NCI-H446 treated with DMSO at 0.1 percent for 48 hours (cell line): Measurements from ENCODE around the gene S100A2.

Experiments used
- DNase-seq: peaks from one replicate; lab custom pipeline; 2025; lab: John Stamatoyannopoulos, UW

The S100A2 gene

DNA sequence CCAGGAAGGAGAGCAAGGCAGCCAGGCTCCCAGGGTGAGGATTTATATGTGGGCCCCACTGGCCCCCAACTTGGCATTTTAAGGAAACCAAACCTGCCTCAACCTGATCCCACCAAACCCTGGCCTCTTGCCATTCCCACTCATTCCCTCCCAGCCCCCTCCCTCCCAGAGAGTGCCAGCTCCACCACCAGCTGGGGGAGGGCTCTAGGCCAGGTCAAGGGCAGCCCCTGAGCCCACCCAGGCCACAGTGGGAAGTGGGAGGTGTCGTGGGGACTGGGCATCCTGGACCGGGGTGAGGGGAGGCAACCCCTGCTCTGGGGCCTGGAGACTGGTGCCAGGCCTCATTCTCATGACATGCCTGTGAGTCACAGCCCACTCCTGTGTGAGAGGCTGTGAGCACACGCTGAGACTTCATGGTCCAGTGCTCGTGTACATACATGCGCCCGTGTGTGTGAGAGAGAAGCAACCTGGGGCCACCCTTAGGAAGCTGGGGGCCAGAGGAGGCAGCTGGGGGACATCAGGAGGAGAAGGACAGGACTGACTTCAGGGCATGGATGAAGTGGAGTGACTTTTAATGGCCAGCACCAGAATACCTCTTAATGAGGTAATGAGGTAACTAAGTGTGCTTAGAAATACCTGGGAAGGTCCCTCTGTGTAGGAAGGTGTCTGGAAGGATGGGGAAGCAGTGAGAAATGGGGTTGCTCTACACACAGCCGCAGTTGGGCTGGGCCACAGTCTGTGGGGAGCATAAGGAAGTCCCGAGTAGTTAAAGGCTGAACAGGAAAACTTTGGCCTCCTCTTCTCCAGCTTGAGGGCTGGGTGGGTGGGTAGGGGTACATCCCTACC is at the start of gene S100A2:
Gene S100A2 (minus strand): TSS at position 316 of the 846 bp plus-strand sequence. CDS start 1,967 bp downstream, outside the sequence.
- peak; percentile 93 for DNase-seq

GRCh38 chr1:153615406-153615805 is 49.8 kb upstream of the S100A2 start:
- DNase-seq = no peak

DNA sequence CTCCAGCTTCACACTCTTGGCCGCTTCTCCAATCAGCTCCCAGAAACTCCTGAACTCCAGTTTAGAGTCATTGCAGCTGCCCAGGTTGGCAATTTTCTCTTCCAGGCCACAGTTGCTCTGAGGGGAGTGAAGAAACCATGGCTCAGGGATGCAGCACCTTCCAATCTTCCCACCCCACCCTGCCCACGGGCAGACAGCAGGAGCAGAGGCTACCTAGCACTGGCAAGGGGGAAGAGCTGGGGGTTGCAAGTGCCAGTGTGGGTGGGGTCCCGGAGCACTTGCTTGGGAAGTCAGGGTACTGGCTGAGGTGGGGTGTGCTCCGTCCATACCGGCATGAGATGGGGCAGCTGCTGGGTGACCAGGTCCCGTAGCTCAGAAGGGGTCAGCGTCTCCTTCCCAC is 49.3 kb upstream of the S100A2 start:
- DNase-seq = no peak

- DNase-seq = no peak
Observed at GRCh38 chr1:153614189-153614900, 48.7 kb upstream of the S100A2 start.

- no peak for DNase-seq
Observed at GRCh38 chr1:153613406-153613805, 47.8 kb upstream of the S100A2 start.

DNA sequence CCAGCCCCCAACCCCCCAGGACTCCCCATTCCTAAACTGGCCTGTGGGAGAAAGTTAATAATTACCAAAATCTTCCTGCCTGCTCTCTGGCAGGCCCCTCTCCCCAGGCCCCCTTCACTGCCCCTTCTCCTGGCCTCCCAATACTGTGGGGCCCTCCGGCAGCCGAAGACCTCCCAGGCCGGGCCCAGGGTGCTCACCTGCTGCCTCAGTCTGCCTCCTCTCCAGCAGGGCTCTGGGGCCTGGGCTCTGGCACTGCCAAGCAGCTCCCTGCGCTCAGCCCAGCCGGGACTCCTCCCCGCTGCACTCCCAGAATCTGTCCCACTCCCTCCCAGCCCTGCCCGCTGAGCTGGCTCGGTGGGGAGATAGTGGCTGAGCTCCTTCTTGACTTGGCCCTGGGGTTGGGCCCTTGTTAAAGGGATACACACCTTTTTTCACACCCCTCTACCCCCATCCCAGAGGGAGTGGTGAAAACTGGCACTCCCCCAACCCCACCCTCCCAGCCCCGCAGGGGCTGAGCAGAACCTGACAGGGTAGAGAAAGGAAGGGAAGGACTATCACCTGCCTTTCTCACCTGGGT is 47.2 kb upstream of the S100A2 start, which contains the start of gene S100A16:
Gene S100A16 (minus strand): TSS at position 383 of the 577 bp plus-strand sequence. CDS start 4,986 bp downstream, outside the sequence.
- DNase-seq = peak; percentile 55

DNA sequence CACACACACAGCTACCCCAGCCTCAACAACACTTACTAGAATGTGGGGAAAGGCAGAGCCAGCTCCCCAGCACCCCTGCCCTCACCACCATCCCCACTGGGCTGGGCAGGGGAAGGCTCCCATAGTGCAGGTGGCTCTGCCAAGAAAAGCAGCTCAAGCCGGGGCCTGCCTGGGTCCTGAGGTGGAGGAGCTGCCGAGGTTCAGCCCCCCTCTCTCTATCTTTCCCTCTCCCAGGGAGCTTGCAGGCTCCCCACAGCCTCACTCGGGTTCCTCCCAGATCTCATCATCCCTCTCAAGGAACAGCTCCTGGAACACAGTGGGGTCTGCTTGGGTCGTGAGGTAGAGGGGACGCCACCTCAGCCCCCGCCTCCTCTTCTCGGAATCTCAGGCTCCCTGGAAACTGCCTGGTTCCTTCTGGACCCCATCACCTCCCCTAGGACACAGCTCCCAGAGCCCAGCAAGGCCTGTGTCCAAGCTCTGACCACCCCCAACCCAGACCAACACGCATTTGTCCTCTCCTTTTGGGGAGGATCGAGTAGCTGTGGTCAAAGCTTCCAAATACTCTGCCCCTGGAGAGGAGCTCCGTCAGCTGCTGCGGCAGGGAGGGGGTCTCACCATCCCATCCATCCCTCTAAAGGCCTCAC is 46.6 kb upstream of the S100A2 start:
- DNase-seq = no peak

DNA sequence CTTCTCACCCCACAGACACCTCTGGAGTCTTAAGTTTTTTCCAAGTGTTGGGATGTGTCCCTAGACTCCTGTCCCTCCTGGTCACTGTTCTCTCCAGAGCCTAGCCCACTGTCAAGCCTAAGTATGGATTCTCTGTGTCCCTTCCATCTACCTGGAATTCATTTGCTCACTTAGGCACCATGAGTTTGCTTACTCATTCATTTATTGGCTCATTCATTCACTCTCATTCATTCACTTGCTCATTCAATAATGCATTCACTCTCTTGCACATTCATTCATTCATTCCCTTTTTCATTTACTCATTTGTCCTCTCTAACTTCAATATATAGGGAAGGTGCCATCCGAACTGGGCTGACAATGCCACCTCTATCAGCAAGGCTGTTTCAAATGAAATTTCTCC is 45.7 kb upstream of the S100A2 start:
- DNase-seq = no peak

- DNase-seq = no peak
Observed at GRCh38 chr1:153610811-153611301, 45.2 kb upstream of the S100A2 start.

GRCh38 chr1:153610334-153610733 is 44.7 kb upstream of the S100A2 start:
- no peak for DNase-seq

- no peak for DNase-seq
Observed at GRCh38 chr1:153609585-153609907, 43.9 kb upstream of the S100A2 start.

- DNase-seq = no peak
Observed at GRCh38 chr1:153608742-153609584, 43.3 kb upstream of the S100A2 start.

GRCh38 chr1:153608089-153608682 is 42.5 kb upstream of the S100A2 start:
- no peak for DNase-seq

DNA sequence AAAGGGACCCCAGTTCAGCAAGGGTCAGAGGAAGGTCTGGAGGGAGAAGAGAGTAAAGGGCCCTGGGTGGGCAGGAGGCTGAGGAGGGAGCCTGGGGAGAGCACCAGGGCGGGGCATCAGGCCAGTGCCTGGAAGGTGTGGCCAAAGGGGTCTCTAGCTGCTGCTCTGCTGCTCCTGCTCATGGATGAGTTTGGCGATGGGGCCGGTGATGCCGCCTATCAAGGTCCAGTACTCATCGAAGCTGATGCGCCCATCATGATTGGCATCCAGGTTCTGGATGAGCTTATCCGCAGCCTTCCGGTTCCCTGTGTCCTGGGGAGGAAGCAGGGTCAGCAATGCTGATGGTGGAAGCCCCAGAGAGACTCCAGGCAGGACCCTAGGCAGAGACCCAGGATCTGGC is 41.7 kb upstream of the S100A2 start:
- no peak for DNase-seq

DNA sequence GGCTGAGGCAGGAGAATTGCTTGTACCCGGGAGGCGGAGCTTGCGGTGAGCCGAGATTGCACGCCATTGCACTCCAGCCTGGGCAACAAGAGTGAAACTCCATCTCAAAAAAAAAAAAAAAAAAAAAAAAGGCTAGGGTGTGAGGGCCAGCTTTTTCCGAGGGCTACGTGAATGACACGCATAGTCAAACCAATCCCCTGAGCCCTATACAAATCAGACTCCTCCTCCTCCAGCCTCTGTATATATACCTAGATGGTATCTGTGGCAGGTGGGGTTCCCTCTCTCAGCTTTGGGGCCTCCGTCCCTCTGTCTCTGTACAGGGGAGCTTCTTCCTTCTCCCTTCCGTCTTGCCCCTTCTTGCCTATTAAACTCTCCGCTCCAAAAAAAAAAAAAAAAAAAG is 40.5 kb upstream of the S100A2 start:
- DNase-seq = no peak

DNA sequence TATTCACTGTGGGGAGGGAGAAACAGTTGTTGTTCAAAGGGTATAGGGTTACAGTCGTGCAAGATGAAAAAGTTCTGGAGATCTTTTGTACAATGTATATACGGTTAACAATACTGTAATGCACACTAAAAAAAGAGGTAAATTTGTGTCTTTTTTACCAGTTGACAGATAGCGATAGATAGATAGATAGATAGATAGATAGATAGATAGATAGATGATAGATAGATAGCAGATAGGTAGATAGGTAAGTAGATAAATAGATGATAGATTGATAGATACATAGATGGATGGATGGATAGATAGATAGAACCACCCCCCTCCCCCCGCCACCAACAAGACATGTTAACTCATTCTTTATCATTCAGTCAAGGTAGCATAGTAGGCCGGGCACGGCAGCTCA is 37.1 kb upstream of the S100A2 start:
- DNase-seq = no peak

GRCh38 chr1:153599847-153600246 is 34.2 kb upstream of the S100A2 start:
- no peak for DNase-seq

DNA sequence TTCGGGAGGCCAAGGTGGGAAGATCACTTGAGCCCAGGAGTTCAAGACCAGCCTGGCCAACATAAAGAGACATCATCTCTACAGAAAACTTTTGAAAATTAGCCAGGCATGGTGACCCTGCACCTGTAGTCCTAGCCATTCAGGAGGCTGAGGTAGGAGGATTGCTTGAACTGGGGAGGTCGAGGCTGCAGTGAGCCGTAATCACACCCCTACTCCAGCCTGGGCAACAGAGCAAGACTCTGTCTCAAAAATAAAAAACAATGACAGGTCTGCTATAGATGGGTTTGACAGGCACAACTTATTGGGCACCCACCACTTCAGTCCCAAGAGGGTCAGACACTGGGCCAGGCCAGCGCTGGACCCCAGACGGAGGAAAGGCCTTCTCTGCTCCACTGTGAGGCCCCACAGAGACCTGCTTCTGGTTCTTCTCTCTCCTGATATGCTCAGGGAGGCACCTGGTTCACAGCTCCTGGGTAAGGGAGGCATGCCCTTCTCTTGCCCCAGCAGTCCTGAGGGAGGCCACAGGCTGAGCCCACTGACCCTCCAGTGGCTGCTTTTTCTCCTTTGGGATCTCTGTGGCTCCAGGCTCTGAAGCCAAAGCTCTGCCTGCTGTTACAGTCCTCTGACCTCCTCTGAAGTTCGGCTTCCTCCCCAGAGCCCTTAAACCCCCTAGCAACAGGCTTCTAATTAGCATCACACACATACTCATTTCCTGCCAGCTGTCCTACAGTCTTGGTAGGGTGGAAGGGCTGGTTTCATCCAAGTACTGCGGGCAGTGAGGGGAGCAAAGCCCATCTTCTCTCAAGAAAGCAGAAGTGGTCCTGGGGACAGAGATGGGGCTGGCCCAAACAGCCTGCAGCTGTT is 32.9 kb upstream of the S100A2 start:
- DNase-seq = no peak

DNA sequence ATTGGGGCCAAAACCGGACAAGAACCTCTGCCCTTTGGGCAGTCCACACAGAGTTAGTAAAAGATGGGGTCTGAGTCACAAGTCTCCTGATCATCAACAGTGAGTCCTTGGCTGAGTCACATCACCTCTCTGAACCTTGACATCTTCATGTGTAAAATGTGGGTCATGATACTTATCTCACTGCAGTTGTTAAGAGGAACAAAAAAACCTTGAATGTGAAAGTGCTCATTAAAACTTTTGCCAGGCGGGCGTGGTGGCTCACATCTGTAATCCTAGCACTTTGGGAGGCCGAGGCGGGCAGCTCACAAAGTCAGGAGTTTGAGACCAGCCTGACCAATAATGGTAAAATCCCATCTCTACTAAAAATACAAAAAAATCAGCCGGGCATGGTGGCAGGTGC is 31.6 kb upstream of the S100A2 start:
- no peak for DNase-seq

GRCh38 chr1:153592748-153593147 is 27.1 kb upstream of the S100A2 start:
- no peak for DNase-seq
